Transverse colon (tissue), 4 donors: Measurements from ENCODE around the gene CEACAM19. TPM values are rescaled to one million over a fixed set of nuclear protein-coding genes. Genes with fewer than 3 reads are reported as not detected.
"Not testable (repeated sequence)": the region's sequence is repeated elsewhere in the genome, so short reads cannot be mapped to it uniquely, and the experiment has no call there.

Source experiments
- DNase-seq: peaks from one replicate; pipeline ENCODE4 v3.0.0-alpha.2; 2019
- H3K27ac ChIP-seq, 4 donors: fragments of 200-600 bp; sonication (generic); 2 replicates each; pipeline ENCODE4 v1.5.1; 2016 to 2018; ENCODE audit warnings: inconsistent platforms in 4 of 4
- H3K27me3 ChIP-seq: fragments of 200-600 bp; sonication (generic); 2 replicates; pipeline ENCODE4 v1.5.1; 2017; ENCODE audit warnings: inconsistent platforms
- H3K36me3 ChIP-seq, 4 donors: fragments of 200-600 bp; sonication (generic); 2 replicates each; pipeline ENCODE4 v1.5.1; 2017 to 2019; ENCODE audit warnings: inconsistent platforms in 4 of 4
- H3K4me1 ChIP-seq, 4 donors: fragments of 200-600 bp; sonication (generic); 2 replicates each; pipeline ENCODE4 v1.5.1; 2017 to 2020; ENCODE audit warnings: inconsistent platforms in 4 of 4
- H3K4me3 ChIP-seq, 4 donors: fragments of 200-600 bp; sonication (generic); 1 replicate in 1 of 4; 2 replicates in 3 of 4; pipeline versions ENCODE4 v1.5.1 to v1.6.1; 2017 to 2019; ENCODE audit warnings: inconsistent platforms in 4 of 4
- H3K9me3 ChIP-seq, 2 donors: fragments of 200-600 bp; sonication (generic); 2 replicates each; pipeline ENCODE4 v1.5.1; 2017 to 2019; ENCODE audit warnings: inconsistent platforms in 2 of 2
- EP300 ChIP-seq: sonication (generic); formaldehyde crosslinking; IDR thresholded peaks from one replicate; pipeline ENCODE4 v1.6.1; 2017; ENCODE audit warnings: antibody characterized with exemption, low read depth
- POLR2A ChIP-seq: fragments of 450-650 bp; IDR thresholded peaks from one replicate; pipeline ENCODE4 v1.6.1; 2016; ENCODE audit warnings: antibody characterized with exemption, mild to moderate bottlenecking, moderate library complexity
- POLR2AphosphoS5 ChIP-seq, 3 donors: sonication (generic); formaldehyde crosslinking; IDR thresholded peaks; one replicate each; pipeline ENCODE4 v1.6.1; 2016; ENCODE audit warnings: antibody characterized with exemption in 3 of 3
- WGBS, 2 donors: methylation state at CpG; one replicate each; pipeline ENCODE4 v1.1.5; 2018; ENCODE audit warnings: low coverage in 1 of 2; 5-methylcytosine and 5-hydroxymethylcytosine counted together
- in situ Hi-C, 4 donors: fragments of 200-750 bp; cut with MboI; loops; one replicate each; pipeline versions ENCODE4 v1.15.0 to v1.15.1; 2017; ENCODE audit warnings: low sequenced_read_pairs in 3 of 4, low pct_ligation_motif_present in 1 of 4, low pct_unique_long_range_greater_than_20kb in 1 of 4
- intact Hi-C: fragments of 100-400 bp; cut with DNase I; formaldehyde crosslinking; loops from one replicate; pipeline ENCODE4 v1.15.1; 2023; ENCODE audit warnings: low total_unique reads
- total RNA-seq, 4 donors: library from RNA; depleted of rRNA; stranded (reverse); fragments of >200 nt; gene quantifications; one replicate each; pipeline ENCODE4 v1.1.0, GENCODE V29; 2016
- TF ChIP-seq, protein P1 (sequence below), 5 experiments: fragments of 200-600 bp in 3 of 5; fragments of 450-650 bp in 2 of 5; sonication (generic) in 3 of 5; IDR thresholded peaks; 1 replicate in 2 of 5; 2 replicates in 3 of 5; pipeline ENCODE4 v1.5.1; 2016 to 2017; ENCODE audit warnings: antibody characterized with exemption in 5 of 5, inconsistent platforms in 3 of 5, mild to moderate bottlenecking in 2 of 5, moderate library complexity in 1 of 5

CEACAM19 gene
- total RNA-seq, 4 donors from 2014 or later = 3.8 to 19.1 (median 9.9) TPM

DNA sequence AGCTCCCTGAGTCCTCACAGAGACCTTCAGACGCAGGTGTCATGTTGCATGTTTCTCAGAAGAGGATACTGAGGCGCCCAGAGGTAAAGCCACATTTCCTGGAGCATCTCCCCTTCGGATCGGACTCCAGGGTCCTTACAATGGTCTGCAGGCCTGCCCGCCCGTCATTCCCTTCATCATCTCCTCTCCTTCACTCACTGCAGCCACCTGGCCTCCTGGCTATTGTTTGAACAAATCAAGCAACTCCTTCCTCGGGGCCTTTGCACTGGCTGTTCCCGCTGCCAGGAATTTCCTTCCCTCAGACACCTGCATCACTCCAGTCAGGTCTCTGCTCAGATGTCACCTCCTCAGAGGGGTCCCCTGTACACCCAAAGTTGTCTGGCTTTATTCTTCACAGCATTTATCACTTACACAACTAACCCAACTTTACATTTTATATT lies 48.0 kb downstream of the CEACAM19 start:
- 53 to 56% methylated on average over 2 to 8 of the region's 8 CpGs for WGBS, 2 donors
- intact Hi-C loops = no loop called here
- H3K4me3 ChIP-seq = no peak overlapping the region
- no peaks in the 10 kb centered on the region for H3K36me3 ChIP-seq
- no peaks in the 10 kb centered on the region for H3K27me3 ChIP-seq
- H3K4me1 ChIP-seq = peaks cover 14 to 61% (median 42%) of the 10 kb centered on the region in 4 donors
- in situ Hi-C loops = no loop called here
- TF ChIP-seq EP300 (no peak), POLR2AphosphoS5 (IDR thresholded peaks at IDR 0.05) (no peak), POLR2A (no peak)
- TF ChIP-seq, protein P1, sequence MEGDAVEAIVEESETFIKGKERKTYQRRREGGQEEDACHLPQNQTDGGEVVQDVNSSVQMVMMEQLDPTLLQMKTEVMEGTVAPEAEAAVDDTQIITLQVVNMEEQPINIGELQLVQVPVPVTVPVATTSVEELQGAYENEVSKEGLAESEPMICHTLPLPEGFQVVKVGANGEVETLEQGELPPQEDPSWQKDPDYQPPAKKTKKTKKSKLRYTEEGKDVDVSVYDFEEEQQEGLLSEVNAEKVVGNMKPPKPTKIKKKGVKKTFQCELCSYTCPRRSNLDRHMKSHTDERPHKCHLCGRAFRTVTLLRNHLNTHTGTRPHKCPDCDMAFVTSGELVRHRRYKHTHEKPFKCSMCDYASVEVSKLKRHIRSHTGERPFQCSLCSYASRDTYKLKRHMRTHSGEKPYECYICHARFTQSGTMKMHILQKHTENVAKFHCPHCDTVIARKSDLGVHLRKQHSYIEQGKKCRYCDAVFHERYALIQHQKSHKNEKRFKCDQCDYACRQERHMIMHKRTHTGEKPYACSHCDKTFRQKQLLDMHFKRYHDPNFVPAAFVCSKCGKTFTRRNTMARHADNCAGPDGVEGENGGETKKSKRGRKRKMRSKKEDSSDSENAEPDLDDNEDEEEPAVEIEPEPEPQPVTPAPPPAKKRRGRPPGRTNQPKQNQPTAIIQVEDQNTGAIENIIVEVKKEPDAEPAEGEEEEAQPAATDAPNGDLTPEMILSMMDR (IDR thresholded peaks at IDR 0.05) = no peak
- DNase-seq = no peak
- H3K27ac ChIP-seq = peak overlapping the region; percentile 77 to 88 (median 82)
- peaks cover 0 to 6% of the 10 kb centered on the region in 2 donors for H3K9me3 ChIP-seq

DNA sequence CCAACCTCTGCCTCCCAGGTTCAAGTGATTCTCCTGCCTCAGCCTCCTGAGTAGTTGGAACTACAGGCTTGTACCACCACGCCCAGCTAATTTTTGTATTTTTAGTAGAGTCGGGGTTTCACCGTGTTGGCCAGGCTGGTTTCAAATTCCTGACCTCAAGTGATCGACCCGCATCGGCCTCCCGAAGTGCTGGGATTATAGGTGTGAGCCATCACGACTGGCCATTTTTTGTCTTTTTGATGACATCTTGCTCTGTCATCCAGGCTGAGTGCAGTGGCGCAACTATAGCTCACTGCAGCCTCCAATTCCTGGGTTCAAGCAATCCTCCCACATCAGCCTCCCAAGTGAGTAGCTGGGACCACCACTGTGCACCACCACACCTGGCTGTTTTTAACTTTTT lies 49.1 kb downstream of the CEACAM19 start:
- Histone ChIP-seq H3K27ac (peak overlapping the region in 1 of 4 donors; percentile 83), H3K4me1 (peaks cover 14 to 72% (median 51%) of the 10 kb centered on the region in 4 donors)
- 88 to 90% methylated on average over 7 to 9 of the region's 9 CpGs for WGBS, 2 donors
- DNase-seq, H3K36me3 ChIP-seq, H3K9me3 ChIP-seq, H3K27me3 ChIP-seq, intact Hi-C loops, H3K4me3 ChIP-seq: not testable (repeated sequence)
- in situ Hi-C loops = loop anchor here in 2 of 4 donors (5.0 kb wide), 1 partner anchor 47 kb away; no protein-coding TSS in a partner anchor

DNA sequence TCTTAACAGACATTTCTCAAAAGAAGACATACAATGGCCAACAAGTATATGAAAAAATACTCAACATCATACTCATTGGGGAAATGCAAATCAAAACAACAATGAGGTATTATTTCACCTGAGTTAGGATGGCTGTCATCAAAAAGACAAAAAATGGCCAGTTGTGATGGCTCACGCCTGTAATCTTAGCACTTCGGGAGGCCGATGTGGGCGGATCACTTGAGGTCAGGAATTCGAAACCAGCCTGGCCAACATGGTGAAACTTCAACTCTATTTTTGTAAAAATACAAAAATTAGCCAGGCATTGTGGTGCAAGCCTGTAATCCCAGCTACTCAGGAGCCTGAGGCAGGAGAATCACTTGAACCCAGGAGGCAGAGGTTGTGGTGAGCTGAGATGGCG lies 49.7 kb downstream of the CEACAM19 start:
- in situ Hi-C loops = loop anchor here in 2 of 4 donors (5.0 kb wide), 1 partner anchor 46 kb away; no protein-coding TSS in a partner anchor
- TF ChIP-seq POLR2AphosphoS5 (IDR thresholded peaks at IDR 0.05) = no peak
- TF ChIP-seq POLR2A = no peak
- TF ChIP-seq, protein P1 (IDR thresholded peaks at IDR 0.05) = no peak
- no peak for TF ChIP-seq EP300
- Histone ChIP-seq H3K27ac (peak overlapping the region in 1 of 4 donors; percentile 83), H3K4me1 (peaks cover 14 to 78% (median 56%) of the 10 kb centered on the region in 4 donors), H3K4me3 (no peak overlapping the region), H3K9me3 (no peaks in the 10 kb centered on the region), H3K27me3 (no peaks in the 10 kb centered on the region), H3K36me3 (no peaks in the 10 kb centered on the region)
- intact Hi-C loops = no loop called here
- no peak for DNase-seq
- WGBS, 2 donors = 70 to 76% methylated on average over 6 of the region's 6 CpGs

DNA sequence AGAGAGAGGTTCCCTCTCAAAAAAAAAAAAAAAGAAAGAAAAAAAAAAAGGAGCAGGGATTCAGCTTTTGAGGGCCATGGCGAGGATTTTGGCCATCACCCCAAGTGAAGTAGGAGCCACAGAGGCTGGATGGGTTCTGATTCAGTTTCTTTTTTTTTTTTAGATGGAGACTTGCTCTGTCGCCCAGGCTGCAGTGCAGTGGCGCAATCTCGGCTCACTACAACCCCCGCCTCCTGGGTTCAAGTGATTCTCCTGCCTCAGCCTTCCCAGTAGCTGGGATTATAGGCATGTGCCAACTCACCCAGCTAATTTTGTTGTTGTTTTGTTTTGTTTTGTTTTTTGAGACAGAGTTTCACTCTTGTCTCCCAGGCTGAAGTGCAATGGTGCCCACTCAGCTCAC lies 50.1 kb downstream of the CEACAM19 start:
- DNase-seq, H3K27me3 ChIP-seq, H3K36me3 ChIP-seq, H3K9me3 ChIP-seq, H3K4me3 ChIP-seq, intact Hi-C loops: not testable (repeated sequence)
- in situ Hi-C loops = loop anchor here in 2 of 4 donors (5.0 kb wide), 1 partner anchor 46 kb away; no protein-coding TSS in a partner anchor
- WGBS, 2 donors = 85 to 100% methylated on average over 1 to 5 of the region's 5 CpGs
- Histone ChIP-seq H3K27ac (peak overlapping the region in 1 of 4 donors; percentile 83), H3K4me1 (peaks cover 14 to 82% (median 58%) of the 10 kb centered on the region in 4 donors)

DNA sequence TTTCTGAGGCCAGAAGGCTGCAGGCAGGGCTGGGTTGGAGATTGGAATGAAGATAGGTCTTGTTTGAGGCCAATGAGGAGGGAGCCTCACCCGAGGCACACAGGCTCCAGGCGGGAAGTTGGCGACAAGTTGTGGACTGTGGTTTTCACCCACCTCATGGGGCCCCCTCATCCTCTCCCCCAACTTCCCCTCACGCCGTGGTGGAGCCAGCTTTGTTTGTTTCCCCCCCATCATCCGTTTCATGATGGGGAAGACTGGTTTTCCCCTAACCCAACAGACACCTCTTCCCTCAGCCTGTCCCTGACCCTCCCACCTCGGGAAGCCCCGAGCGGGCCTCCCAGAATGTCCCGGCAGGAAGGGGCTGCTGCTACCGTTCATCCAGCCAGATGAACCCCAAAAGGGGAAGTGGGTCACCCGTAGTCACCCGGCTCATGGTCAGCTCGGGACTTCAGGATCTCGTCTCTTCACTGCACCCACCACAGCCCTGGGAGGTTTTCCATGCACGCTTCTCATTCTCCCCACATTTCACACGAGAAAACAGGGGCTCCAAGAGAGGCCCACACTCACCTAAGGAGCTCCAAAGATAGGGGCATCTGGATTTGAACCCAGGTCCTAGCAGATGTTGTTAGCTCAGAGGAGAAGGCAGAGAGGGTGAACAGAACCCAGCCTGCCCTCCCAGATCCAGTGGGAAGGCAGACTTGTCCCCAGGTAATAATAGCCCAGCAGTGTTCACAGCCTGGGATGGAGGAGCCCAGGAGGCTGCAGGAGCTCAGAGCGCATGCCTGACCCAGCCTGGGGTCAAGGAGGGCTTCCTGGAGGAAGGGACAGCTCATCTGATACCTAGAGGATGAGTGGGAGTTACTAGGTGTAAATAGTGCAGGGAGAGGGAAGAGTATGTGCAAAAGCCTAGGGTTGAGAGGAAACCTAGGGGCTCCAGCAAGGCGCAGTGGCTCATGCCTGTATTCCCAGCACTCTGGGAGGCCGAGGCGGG lies 51.1 kb downstream of the CEACAM19 start:
- Histone ChIP-seq H3K27me3 (no peaks in the 10 kb centered on the region), H3K27ac (peak overlapping the region; percentile 13 to 90 (median 82)), H3K4me1 (peaks cover 14 to 83% (median 54%) of the 10 kb centered on the region in 4 donors), H3K9me3 (no peaks in the 10 kb centered on the region), H3K36me3 (no peaks in the 10 kb centered on the region), H3K4me3 (no peak overlapping the region)
- intact Hi-C loops = loop anchor here (1.0 kb wide), 1 partner anchor 49 kb away; no protein-coding TSS in a partner anchor
- no peak for DNase-seq
- WGBS, 2 donors = 51 to 53% methylated on average over 4 to 21 of the region's 21 CpGs
- TF ChIP-seq EP300 (no peak), POLR2AphosphoS5 (IDR thresholded peaks at IDR 0.05) (no peak), POLR2A (no peak)
- TF ChIP-seq, protein P1 (IDR thresholded peaks at IDR 0.05) = no peak
- in situ Hi-C loops = loop anchor here in 2 of 4 donors (5.0 kb wide), 1 partner anchor 45 kb away; no protein-coding TSS in a partner anchor
